ENCODE data around the gene FAM9C.

FAM9C gene

DNA sequence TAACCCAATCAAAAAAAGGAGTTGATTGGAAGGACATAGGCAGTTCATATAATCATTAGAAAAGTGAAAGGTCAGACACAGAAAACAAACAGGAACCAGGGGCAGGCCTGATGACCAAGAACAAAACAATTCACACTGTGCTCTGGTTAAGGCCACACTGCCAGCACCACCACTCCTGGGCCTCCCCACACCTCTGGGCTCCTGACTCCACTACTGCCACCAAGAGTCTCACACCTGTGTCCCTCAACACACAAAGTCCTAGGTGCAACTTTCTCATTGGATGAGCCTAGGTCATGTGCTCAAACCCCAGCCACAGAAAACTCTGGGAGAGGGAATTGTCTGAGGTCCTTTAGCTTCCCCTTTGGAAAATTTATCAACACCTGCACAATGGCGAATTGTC, 11.1 kb upstream of the FAM9C start:
- no peaks in the 10 kb centered on the region for H3K36me3 ChIP-seq (ENCODE audit: control insufficient read depth, insufficient read depth, low read length)
- peaks cover 4% of the 10 kb centered on the region; the same call in 1 of the 2 replicates for H3K4me1 ChIP-seq (ENCODE audit: control insufficient read depth, insufficient read depth, low read length)
- H3K9me3 ChIP-seq (ENCODE audit: control insufficient read depth, insufficient read depth, low read depth, low read length): peaks cover 12% of the 10 kb centered on the region; the same call in 1 of the 2 replicates
- no peak overlapping the region for H3K4me3 ChIP-seq (ENCODE audit: low read depth, low read length)
- H3K9ac ChIP-seq (ENCODE audit: low read length): no peak overlapping the region
- H3K27me3 ChIP-seq (ENCODE audit: control insufficient read depth, insufficient read depth, low read length): peaks cover 3% of the 10 kb centered on the region; the same call in 1 of the 2 replicates
- no peak overlapping the region for H3K27ac ChIP-seq (ENCODE audit: low read depth, low read length)

DNA sequence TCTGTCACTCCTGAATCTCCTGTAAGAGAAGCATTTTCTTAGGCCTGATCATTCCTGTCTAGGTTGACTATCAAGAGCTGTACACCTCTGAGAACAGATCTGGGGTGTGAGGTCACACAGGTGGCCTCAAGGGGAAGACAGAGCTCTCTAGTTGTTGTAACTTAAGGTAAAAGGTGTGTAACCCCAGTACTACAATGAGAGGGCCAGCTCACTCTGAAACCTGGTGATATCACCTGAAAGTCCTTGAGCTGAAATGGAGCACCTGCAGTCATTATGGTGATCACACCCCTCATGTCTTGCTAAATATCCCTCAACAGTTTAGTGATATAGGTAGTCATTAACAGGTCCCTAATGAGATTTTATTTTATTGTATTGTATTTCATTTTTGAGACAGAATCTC, 8.8 kb upstream of the FAM9C start:
- Histone ChIP-seq H3K27me3 (ENCODE audit: control insufficient read depth, insufficient read depth, low read length) (peaks cover 3% of the 10 kb centered on the region; the same call in 1 of the 2 replicates), H3K4me1 (ENCODE audit: control insufficient read depth, insufficient read depth, low read length) (no peaks in the 10 kb centered on the region), H3K9ac (ENCODE audit: low read length) (no peak overlapping the region), H3K9me3 (ENCODE audit: control insufficient read depth, insufficient read depth, low read depth, low read length) (peaks cover 13% of the 10 kb centered on the region; the same call in 1 of the 2 replicates), H3K4me3 (ENCODE audit: low read depth, low read length) (no peak overlapping the region), H3K27ac (ENCODE audit: low read depth, low read length) (no peak overlapping the region), H3K36me3 (ENCODE audit: control insufficient read depth, insufficient read depth, low read length) (no peaks in the 10 kb centered on the region)

DNA sequence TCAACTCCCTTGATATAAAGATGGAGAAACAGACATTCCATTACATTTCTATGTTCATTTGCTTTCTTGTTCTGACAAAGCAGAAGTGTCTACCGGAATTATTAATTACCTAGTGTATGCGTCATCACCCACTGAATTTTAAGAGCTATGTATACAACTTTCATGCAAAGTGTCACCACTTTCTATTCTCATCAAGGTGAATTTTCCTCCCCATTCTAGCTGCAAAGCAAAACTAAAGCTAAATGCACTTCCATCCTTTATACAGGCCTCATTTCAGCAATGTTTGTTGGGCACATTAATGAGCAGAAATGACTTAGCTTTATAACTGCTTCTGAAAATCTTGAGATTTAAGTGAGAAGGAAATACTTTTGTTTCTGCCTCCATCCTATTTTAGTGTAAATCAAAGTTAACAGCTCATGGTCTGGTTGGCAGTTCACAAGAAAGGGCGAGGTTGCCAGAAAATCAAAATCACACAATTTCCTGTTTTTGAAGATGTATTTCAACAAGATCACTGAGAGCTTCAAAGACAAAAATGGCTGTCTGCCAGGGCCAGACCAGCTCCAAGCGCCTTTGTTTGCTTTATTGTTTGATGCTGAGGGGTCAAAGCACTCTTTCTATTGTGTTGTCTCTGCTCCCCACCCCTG, 7.2 kb upstream of the FAM9C start:
- Histone ChIP-seq H3K27ac (ENCODE audit: low read depth, low read length) (no peak overlapping the region), H3K4me1 (ENCODE audit: control insufficient read depth, insufficient read depth, low read length) (no peaks in the 10 kb centered on the region), H3K9me3 (ENCODE audit: control insufficient read depth, insufficient read depth, low read depth, low read length) (peaks cover 11% of the 10 kb centered on the region; the same call in 1 of the 2 replicates), H3K4me3 (ENCODE audit: low read depth, low read length) (no peak overlapping the region), H3K27me3 (ENCODE audit: control insufficient read depth, insufficient read depth, low read length) (no peaks in the 10 kb centered on the region; the same call in 1 of the 2 replicates), H3K9ac (ENCODE audit: low read length) (no peak overlapping the region), H3K36me3 (ENCODE audit: control insufficient read depth, insufficient read depth, low read length) (no peaks in the 10 kb centered on the region)

- Histone ChIP-seq H3K9ac (ENCODE audit: low read length) (no peak overlapping the region), H3K4me1 (ENCODE audit: control insufficient read depth, insufficient read depth, low read length) (no peaks in the 10 kb centered on the region), H3K4me3 (ENCODE audit: low read depth, low read length) (no peak overlapping the region), H3K27me3 (ENCODE audit: control insufficient read depth, insufficient read depth, low read length) (no peaks in the 10 kb centered on the region; the same call in 1 of the 2 replicates), H3K27ac (ENCODE audit: low read depth, low read length) (no peak overlapping the region), H3K36me3 (ENCODE audit: control insufficient read depth, insufficient read depth, low read length) (no peaks in the 10 kb centered on the region), H3K9me3 (ENCODE audit: control insufficient read depth, insufficient read depth, low read depth, low read length) (peaks cover 11% of the 10 kb centered on the region; the same call in 1 of the 2 replicates)
Observed at GRCh38 chrX:13051167-13051528, 6.7 kb upstream of the FAM9C start.

DNA sequence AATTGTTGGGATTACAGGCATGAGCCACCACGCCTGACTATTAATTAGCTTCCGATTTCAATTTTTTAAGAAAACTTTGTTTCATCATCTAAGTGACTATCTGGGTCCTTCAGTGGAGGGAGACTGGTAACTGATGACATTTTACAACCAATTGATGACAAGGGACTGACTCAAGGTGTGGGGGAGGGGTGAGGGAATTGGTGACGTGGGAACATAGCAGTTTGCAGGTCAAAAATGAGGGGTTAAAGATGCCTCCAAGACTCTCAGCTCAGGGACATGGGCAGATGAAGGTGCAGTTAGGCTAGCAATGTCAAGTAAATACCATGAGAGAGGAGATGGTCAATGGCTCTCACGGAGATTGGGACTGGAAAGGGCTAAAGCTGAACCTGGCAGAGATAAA, 5.7 kb upstream of the FAM9C start:
- Histone ChIP-seq H3K9ac (ENCODE audit: low read length) (no peak overlapping the region), H3K27ac (ENCODE audit: low read depth, low read length) (no peak overlapping the region), H3K4me3 (ENCODE audit: low read depth, low read length) (no peak overlapping the region), H3K36me3 (ENCODE audit: control insufficient read depth, insufficient read depth, low read length) (no peaks in the 10 kb centered on the region), H3K9me3 (ENCODE audit: control insufficient read depth, insufficient read depth, low read depth, low read length) (peaks cover 11% of the 10 kb centered on the region; the same call in 1 of the 2 replicates), H3K4me1 (ENCODE audit: control insufficient read depth, insufficient read depth, low read length) (no peaks in the 10 kb centered on the region), H3K27me3 (ENCODE audit: control insufficient read depth, insufficient read depth, low read length) (no peaks in the 10 kb centered on the region; the same call in 1 of the 2 replicates)

GRCh38 chrX:13048280-13048679, 3.9 kb upstream of the FAM9C start:
- no peaks in the 10 kb centered on the region for H3K4me1 ChIP-seq (ENCODE audit: control insufficient read depth, insufficient read depth, low read length)

DNA sequence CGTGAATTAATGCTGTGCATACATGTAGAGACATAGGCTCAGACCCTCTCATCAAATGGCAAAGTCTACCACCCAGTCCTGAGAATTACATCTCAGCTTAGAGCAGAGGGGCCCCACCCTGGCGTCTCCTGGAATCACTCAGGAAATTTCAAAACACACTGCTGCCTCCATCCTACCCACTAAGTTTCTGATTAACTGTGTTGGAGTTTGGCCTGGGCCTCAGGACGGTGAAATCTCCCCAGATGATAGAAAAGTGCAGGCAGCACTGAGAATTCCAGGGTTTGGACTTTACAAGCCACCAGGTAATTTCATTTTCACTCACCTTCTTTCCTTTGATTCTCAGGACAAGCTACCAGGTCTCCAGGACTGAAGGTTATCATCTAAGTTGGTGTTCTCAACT, 3.3 kb upstream of the FAM9C start:
- H3K9me3 ChIP-seq (ENCODE audit: control insufficient read depth, insufficient read depth, low read depth, low read length): peaks cover 8% of the 10 kb centered on the region; the same call in 1 of the 2 replicates
- no peaks in the 10 kb centered on the region for H3K36me3 ChIP-seq (ENCODE audit: control insufficient read depth, insufficient read depth, low read length)
- H3K4me1 ChIP-seq (ENCODE audit: control insufficient read depth, insufficient read depth, low read length): no peaks in the 10 kb centered on the region
- H3K9ac ChIP-seq (ENCODE audit: low read length): no peak overlapping the region
- no peak overlapping the region for H3K4me3 ChIP-seq (ENCODE audit: low read depth, low read length)
- no peaks in the 10 kb centered on the region; the same call in 1 of the 2 replicates for H3K27me3 ChIP-seq (ENCODE audit: control insufficient read depth, insufficient read depth, low read length)
- H3K27ac ChIP-seq (ENCODE audit: low read depth, low read length): no peak overlapping the region

More at GRCh38 chrX:13048280-13048679, 3.9 kb upstream of the FAM9C start:
- Histone ChIP-seq H3K36me3 (ENCODE audit: control insufficient read depth, insufficient read depth, low read length) (no peaks in the 10 kb centered on the region), H3K4me3 (ENCODE audit: low read depth, low read length) (no peak overlapping the region), H3K27me3 (ENCODE audit: control insufficient read depth, insufficient read depth, low read length) (no peaks in the 10 kb centered on the region; the same call in 1 of the 2 replicates), H3K9me3 (ENCODE audit: control insufficient read depth, insufficient read depth, low read depth, low read length) (peaks cover 11% of the 10 kb centered on the region; the same call in 1 of the 2 replicates), H3K27ac (ENCODE audit: low read depth, low read length) (no peak overlapping the region), H3K9ac (ENCODE audit: low read length) (no peak overlapping the region)

DNA sequence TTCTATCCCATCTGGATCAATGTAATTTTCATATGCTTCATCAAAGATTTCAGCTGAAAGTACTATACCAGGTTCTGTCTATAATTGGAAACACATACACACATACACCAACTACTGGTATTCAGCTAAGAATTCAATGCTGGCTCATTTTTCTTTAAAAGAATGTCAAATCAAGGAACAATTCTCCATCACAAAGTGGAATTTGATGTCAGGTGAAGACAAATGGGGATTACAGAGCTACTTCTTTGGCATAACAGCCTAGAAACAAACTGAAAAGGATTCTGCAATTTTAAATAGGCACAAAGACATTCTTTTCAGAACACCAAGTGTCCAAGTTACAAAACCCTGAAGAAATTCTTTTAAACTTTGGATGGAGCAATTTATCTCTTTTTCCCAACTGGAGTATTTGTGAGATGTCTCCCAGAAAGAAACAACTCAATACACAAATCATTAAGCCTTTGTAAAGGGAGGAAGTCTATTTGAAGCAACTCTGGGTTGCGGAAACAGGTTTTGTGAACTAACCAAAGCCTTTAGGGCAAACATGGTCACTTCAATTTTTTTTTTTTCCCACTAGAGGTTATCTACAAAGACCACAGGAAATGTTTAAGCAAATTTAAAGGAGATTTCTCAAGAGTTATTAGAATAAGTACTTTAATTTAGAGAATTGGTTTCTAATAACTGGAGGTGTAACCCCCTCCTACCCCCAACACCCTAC, 1.9 kb upstream of the FAM9C start:
- Histone ChIP-seq H3K27me3 (ENCODE audit: control insufficient read depth, insufficient read depth, low read length) (no peaks in the 10 kb centered on the region; the same call in 1 of the 2 replicates), H3K36me3 (ENCODE audit: control insufficient read depth, insufficient read depth, low read length) (no peaks in the 10 kb centered on the region), H3K27ac (ENCODE audit: low read depth, low read length) (no peak overlapping the region; the same call in 1 of the 2 replicates), H3K4me3 (ENCODE audit: low read depth, low read length) (no peak overlapping the region), H3K9ac (ENCODE audit: low read length) (no peak overlapping the region), H3K4me1 (ENCODE audit: control insufficient read depth, insufficient read depth, low read length) (no peaks in the 10 kb centered on the region), H3K9me3 (ENCODE audit: control insufficient read depth, insufficient read depth, low read depth, low read length) (peaks cover 4% of the 10 kb centered on the region; the same call in 1 of the 2 replicates)

DNA sequence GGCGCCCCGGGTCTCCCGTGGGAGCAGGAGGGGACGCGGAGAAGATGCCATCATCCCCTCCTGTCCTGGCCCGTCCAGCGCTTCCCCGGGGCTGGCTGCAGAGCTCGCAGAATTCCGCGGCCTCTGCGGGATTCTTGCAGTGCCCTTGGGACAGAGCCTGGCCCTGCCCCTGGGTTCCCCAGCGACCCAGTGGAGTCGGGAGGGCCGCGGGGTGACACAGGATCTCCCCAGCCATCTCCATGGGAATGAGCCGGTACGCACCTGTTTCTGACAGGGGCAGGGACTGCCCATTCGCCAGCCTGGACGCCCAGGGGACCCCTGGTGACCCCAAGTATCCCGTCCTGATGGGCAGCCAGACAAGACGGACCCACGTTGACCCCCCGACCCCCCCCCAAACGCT, 482 bp downstream of the FAM9C start:
- no peak overlapping the region for H3K4me3 ChIP-seq (ENCODE audit: low read depth, low read length)
- H3K9me3 ChIP-seq (ENCODE audit: control insufficient read depth, insufficient read depth, low read depth, low read length): no peaks in the 10 kb centered on the region
- no peak overlapping the region for H3K27ac ChIP-seq (ENCODE audit: low read depth, low read length)
- H3K4me1 ChIP-seq (ENCODE audit: control insufficient read depth, insufficient read depth, low read length): no peaks in the 10 kb centered on the region
- H3K36me3 ChIP-seq (ENCODE audit: control insufficient read depth, insufficient read depth, low read length): no peaks in the 10 kb centered on the region
- no peak overlapping the region for H3K9ac ChIP-seq (ENCODE audit: low read length)
- no peaks in the 10 kb centered on the region; the same call in 1 of the 2 replicates for H3K27me3 ChIP-seq (ENCODE audit: control insufficient read depth, insufficient read depth, low read length)

DNA sequence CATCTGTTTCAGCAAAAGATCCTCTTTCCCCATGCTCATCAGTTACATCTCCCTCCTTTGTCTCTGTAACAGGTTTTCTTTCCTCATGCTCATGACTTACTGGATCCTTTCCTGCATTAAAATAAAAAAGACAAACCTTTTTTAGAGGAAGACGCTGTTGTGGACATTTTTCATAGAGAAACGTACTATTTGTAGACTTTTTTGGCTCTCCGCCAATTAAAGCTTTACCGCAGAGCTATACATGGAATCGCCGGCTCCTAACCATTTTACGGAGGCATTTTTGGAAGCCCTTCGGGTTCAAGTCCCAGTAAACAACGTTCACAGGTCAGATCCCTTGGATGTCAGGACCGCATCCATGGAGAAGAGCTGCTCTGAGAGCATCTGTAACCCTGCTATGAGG, 1.3 kb downstream of the FAM9C start:
- Histone ChIP-seq H3K27ac (ENCODE audit: low read depth, low read length) (no peak overlapping the region), H3K4me3 (ENCODE audit: low read depth, low read length) (no peak overlapping the region), H3K9me3 (ENCODE audit: control insufficient read depth, insufficient read depth, low read depth, low read length) (no peaks in the 10 kb centered on the region), H3K27me3 (ENCODE audit: control insufficient read depth, insufficient read depth, low read length) (no peaks in the 10 kb centered on the region; the same call in 1 of the 2 replicates), H3K36me3 (ENCODE audit: control insufficient read depth, insufficient read depth, low read length) (no peaks in the 10 kb centered on the region), H3K4me1 (ENCODE audit: control insufficient read depth, insufficient read depth, low read length) (no peaks in the 10 kb centered on the region), H3K9ac (ENCODE audit: low read length) (no peak overlapping the region)

DNA sequence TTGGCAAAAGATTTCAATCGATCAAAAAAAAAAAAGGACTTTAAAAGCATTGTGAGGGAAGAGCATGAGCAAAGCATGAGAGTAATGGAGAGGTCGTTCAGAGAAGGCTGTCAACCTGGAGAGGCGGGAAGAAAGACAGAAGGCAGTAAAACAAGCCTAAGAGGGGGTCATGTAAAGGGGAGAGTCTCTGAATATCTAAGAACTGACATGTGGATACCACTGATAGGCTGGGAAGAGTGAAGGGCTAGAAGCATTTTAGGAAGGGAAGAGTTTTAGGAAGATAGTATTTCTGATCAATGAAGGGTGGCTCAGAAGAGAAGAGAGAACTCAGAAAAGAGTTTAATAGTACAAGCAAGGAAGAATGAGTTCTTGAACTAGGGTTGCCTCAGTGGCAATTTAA, 7.5 kb downstream of the FAM9C start:
- Histone ChIP-seq H3K9me3 (ENCODE audit: control insufficient read depth, insufficient read depth, low read depth, low read length) (no peaks in the 10 kb centered on the region), H3K27me3 (ENCODE audit: control insufficient read depth, insufficient read depth, low read length) (no peaks in the 10 kb centered on the region; the same call in 1 of the 2 replicates), H3K4me3 (ENCODE audit: low read depth, low read length) (no peak overlapping the region), H3K4me1 (ENCODE audit: control insufficient read depth, insufficient read depth, low read length) (peaks cover 6% of the 10 kb centered on the region; the same call in 1 of the 2 replicates), H3K36me3 (ENCODE audit: control insufficient read depth, insufficient read depth, low read length) (no peaks in the 10 kb centered on the region), H3K9ac (ENCODE audit: low read length) (no peak overlapping the region), H3K27ac (ENCODE audit: low read depth, low read length) (no peak overlapping the region)
